Stimulated activated CD4-positive, alpha-beta T cell treated with anti-CD3 and anti-CD28 coated beads, Interleukin-12 subunit alpha, Interleukin-12 subunit beta, amount 100 ng/mL, for 4 hours (primary cell): ENCODE data around the gene TMEM140.

ENCODE experiments used
- DNase-seq: peaks from one replicate; pipeline ENCODE4 v3.0.0-alpha.2; 2020

TMEM140 gene

GRCh38 chr7:135177028-135177696 lies 29.3 kb downstream of the TMEM140 start:
- no peak for DNase-seq

DNA sequence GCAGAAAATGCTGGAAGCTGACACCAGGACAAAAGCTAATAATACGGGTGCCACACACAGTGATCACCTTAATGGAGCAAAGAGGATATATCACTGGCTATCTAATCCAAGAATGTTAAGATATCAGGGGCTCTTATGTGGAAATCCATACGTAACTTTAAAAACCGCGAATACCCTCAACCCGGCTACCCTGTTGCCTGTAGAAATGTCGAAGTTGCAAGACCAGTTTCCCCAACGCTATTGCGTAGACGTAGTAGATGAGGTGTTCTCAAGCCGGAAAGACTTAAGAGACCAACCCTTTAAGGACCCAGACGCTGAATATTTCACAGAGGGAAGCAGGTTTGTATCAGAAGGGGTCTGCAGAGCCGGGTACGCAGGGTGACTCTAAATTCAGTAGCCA lies 30.5 kb downstream of the TMEM140 start:
- DNase-seq, result no peak

- DNase-seq, result no peak
Observed at GRCh38 chr7:135179321-135179925, 31.6 kb downstream of the TMEM140 start.

GRCh38 chr7:135180122-135180521 lies 32.2 kb downstream of the TMEM140 start:
- DNase-seq, result no peak

DNA sequence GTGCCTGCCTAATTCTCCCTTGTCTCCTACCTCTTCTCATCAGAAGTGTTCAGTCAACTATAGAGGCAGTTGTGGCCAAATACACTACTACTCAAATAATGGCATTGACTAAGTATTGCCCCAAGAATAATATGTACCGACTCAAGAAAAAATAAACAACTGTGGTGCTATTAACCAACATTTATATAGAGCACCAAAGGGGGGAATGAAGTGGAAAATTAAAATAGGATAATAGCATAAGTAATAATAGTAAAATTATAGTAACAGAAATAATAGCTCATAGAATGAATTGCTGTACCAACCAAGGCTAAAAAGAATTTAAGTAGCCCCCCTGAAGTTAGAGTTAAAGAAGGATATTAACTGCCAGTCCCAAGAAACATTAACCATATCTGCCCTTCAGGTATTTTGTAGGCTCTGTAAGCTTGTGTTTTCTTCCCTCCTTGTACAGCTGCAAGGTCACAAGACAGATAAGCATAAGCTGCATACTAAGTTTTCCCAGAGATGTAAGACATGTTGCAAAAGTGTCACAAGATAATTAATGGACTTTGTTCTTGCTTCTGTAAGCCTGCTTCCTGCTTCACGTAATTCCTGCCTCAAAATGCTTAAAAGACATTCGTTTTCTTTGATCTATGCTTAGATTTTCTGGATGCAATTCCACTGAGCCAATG lies 33.5 kb downstream of the TMEM140 start:
- DNase-seq, result no peak

- no peak for DNase-seq
Observed at GRCh38 chr7:135181929-135182678, 34.2 kb downstream of the TMEM140 start.

GRCh38 chr7:135183478-135183877 lies 35.6 kb downstream of the TMEM140 start:
- DNase-seq, result no peak

DNA sequence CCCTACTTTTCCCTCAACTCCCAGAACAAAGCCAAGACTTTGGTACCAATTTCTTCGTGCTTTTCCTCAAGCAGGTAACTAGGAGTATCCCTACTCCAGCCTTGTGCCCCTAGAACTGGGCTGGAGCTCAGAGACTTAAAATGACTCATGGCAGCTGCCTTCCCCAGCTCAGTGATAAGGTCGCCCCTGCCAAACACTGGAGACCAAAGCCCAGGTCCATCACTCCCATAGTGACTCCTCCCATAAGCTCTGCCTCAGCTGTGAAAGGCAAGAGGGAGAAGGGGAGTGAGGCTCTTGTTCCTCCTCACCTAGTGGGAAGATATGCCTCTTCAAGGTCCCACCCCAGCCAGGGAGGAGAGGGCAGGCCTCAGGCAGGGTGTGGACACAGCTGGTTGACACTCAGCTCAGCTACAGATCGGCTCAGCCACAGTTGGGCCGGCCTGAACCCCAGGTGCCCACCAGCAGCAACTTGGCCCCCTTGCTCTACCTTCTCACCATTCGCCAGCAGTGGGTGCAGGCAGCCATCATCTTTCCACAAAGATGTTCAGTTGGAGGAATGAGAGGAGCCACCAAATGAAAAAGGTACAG lies 36.5 kb downstream of the TMEM140 start:
- DNase-seq, result no peak

GRCh38 chr7:135185471-135186260 lies 37.8 kb downstream of the TMEM140 start:
- no peak for DNase-seq

- DNase-seq, result no peak
Observed at GRCh38 chr7:135186261-135186540, 38.3 kb downstream of the TMEM140 start.

DNA sequence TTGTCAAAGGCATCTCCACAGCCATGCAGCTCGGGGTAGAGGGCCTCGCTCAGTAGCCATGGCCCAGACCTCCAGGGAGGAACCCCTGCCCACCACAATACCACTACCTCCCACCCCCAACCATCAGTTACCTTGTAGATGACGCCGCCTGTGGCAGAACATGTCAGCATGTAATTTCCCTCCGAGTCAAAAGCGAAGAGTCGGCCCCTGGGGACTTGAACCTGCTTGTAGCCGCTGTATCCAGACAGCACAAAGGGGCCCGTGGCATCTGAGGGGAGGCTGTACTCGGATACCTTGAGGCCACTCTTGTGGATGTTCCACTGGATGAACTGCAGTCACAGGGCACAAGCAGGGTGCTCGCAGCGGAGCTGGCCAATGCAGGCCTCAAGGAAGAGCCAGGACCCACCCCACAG lies 39.0 kb downstream of the TMEM140 start:
- DNase-seq, result no peak

GRCh38 chr7:135188298-135188984 lies 40.6 kb downstream of the TMEM140 start:
- DNase-seq, result no peak

DNA sequence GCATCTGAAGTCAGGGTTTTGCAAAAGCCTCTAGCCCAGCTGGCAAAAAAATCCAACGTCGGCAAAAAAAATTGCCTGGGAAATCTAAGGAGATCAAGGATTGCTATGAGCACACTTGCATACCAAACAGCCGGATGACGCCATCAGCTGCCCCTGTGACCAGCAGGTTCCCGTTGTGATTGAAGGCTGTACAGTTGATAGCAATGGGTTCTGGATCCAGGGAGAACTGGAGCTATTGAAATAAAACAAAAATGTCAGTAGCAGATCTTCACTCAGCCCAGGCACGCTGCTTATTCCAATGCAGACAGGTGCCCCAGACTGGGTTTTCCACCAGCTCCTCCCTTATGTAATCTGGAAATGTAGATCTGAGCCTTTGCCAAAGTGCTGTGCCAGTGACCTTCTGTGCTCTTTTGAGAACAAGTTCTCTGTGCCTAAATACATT lies 41.4 kb downstream of the TMEM140 start:
- DNase-seq, result no peak

GRCh38 chr7:135189961-135190360 lies 42.1 kb downstream of the TMEM140 start:
- no peak for DNase-seq

- no peak for DNase-seq
Observed at GRCh38 chr7:135190703-135191102, 42.8 kb downstream of the TMEM140 start.

DNA sequence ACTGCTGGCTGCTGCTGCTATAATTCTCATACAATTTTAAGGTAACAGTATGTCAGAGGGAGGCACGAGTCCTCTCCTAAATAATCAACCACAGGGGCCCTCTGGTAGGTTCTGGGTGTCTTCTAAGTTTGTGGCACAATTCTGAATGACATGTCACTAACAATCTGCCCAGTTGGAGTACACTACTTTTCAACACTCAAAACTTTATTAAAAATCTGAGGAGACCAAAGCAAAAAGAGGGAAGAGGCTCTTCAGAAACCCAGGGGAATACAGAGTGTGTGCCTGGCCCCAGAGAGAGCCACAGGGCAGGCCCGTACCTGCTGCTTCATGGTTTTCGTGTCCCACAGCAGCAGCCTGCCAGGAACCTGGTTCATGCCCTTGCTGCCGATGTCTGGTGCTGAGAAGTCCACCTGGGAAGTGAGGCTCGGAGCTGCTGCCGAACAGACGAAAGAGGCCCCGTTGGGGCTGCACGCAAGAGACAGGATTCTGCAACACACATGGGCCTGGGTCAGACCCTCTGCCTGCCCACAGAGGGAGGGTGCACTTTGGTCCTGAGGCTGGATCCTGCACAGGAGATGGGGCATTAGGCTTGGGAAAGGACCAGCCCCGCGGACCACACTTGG lies 45.2 kb downstream of the TMEM140 start:
- no peak for DNase-seq

- no peak for DNase-seq
Observed at GRCh38 chr7:135193615-135194081, 45.8 kb downstream of the TMEM140 start.

DNA sequence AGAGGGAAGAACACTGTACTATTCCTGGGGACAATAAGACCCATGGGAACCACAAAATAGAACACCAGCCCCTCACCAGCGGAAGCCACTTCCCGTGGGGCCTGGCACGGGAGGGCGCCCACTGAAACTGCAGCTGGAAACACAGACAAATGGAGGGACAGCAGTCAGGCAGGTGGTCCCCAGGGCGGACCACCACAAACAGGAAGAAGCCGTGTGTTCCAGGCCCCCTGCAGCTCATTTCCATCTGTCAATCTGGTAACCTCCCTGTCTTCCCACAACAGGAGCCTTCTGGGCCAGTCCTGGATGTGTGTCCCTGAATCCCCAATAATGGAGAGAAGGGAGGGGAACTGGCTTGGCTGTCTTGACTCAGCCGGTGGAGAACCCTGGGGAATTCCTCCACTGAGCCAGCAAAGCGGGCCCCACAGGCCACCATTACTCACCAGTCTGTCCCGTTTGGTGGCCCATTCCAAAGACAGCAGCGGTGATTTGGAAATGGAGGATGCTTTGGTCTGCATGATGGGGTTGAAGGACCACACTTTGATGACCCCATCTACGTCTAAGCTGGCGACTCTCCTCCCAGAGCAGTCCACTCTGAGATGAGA lies 46.7 kb downstream of the TMEM140 start:
- no peak for DNase-seq

DNA sequence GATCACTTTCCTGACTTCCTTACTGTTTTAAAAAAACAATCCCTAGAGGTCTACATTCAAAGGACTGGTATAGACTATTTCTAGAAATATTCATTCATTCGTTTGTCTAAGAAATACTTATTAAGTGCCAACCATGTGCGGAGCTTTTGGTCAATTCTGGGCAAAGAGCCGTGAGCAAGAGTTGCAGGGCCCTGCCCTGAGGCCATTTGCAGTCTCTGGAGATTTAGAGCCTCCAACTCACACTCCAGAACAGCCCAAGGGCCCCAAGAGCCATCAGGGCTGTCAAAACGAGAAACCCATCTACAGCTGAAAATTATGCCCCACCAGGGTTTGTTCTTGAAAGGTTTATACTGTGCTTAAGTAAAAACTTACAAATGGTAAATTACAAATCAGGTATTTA lies 47.3 kb downstream of the TMEM140 start:
- DNase-seq, result no peak

GRCh38 chr7:135195968-135196629 lies 48.2 kb downstream of the TMEM140 start:
- no peak for DNase-seq
